ENCODE results near the gene GRM2.

GRM2 gene

DNA sequence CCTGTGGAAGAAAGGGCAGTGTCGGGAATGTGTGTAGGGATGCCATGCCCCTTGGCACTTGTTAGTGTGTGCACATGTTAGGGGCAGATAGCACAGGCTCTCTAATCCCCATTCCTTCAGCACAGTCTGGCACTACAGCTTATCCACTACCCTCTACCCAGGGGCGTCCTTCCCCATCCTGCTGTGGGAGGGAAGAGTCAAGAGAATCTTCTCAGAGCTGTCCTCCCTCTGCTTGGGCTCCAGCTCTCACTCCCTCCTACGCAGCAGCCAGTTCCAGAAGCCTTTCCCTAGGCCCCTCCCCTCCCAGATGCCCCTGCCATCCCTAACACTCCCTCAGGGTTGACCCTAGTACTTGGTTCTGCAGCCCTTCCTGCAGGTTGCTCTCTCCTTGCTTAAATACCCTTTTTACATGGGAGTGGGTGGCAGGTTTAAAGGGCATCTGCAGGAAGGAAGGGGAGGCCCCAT lies 815 bp upstream of the GRM2 start:
- no peak for DNase-seq

DNA sequence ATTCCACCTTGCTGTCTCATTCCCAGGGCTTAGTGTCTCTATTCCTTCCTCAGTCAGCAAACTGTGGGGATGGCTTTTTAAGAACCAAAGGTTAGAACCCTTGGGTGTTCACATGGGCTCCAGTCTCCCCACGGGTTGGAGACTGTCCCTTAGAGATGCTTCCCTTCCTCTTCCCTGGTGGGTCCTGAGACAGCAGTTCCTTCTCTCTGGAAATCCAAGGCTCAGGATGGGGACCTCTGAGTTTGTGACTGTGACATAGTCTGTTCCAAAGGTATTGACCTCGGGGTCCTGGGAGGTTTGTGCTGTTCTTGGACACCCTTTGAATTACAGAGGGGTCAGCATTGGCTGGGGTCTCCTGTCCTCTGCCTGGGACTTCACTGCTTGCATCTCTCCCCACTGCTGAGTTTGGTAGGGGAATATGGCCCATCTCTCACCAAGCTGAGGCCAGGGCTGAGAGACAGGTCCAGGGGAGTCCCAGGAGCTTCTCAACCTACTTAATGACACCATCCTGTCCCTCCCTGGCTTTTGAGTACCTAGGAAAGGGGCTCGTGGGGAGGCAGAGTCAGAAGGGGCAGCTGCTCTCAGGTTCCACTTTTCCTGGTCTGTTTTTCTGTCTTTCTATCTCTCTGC lies 1.5 kb downstream of the GRM2 start:
- DNase-seq, result no peak

DNA sequence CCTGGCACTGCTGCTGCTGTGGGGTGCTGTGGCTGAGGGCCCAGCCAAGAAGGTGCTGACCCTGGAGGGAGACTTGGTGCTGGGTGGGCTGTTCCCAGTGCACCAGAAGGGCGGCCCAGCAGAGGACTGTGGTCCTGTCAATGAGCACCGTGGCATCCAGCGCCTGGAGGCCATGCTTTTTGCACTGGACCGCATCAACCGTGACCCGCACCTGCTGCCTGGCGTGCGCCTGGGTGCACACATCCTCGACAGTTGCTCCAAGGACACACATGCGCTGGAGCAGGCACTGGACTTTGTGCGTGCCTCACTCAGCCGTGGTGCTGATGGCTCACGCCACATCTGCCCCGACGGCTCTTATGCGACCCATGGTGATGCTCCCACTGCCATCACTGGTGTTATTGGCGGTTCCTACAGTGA lies 2.1 kb downstream of the GRM2 start:
- DNase-seq, result no peak

DNA sequence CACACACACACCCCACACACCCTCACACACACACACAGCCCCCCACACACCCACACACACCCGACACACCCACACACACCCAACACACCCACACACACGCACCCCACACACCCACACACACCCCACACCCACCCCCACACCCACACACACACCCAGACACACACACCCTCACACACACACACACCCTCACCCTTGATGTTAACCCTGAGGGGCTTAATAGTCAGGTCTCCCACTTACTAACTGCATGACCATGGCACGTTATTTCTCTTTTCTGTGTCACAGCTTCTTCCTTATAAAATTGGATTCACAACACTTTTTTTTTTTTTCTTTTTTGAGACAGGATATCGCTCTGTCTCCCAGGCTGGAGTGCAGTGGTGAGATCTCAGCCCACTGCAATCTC lies 2.8 kb downstream of the GRM2 start:
- DNase-seq, result no peak

DNA sequence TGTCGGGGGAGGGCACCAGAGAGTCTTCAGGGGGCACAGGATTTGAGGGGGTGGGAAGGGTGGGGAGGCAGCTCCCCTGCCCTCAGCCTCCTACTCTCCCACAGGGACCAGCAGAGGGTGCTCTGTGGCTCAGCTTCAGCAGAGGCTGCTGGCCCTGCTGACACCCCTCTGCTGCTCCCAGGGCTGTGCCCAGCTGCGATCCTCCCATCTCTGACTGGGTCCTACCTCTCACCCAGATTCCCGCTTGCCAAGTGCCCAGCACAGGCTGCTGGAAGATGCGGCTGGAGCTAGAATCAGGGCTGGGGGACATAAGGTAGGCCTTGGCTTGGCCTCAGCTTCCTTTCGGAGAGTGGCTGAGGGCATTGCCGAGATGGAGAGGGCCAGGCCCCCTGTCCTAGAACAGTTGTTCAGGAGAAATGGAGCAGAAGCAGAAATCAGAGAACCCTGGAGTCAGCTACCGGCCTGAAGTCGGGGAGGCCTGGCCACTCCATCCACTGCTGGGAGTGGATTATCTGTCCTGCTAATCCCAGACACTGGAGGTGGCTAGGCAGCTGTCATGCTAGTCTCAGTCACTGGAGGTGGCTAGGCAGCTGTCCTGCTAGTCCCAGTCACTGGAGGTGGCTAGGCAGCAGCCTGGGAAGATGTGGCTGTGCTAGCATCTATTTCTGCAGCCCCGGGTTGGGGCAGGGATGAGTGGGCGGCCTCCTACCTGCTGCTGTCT lies 3.9 kb downstream of the GRM2 start:
- DNase-seq, result no peak

DNA sequence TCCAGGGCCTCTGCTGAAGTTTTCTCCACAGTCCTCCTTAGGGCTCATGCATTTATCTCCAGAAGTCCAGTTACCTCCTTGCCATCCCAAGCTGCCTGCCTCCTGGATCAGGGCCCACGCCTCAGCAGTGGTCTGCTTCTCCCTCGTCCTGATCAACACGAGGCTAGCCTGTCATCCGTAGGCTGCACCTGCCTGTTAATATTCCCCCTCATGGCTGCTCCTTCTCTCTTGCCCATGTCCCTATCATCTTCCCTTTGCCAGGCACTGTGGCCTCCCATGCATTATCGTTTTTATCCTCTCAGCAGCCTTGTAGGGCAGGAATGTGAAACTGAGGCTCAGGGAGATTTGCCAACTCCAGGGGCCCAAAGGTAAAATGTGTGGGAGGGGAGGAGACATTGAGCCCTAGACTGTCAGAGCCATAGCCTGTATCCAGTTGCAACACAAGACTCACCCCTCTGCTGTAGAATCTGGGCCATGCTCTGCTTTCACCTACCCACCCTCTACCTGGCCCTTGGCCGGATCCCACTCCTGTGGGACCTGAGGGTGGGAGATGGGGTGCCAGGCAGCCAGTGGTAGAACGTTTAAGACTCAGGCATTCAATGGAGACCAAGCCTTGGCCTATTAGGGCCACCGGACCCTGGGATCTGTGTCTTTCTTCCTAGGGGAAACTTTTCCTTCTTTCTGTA lies 4.6 kb downstream of the GRM2 start:
- DNase-seq, result no peak

DNA sequence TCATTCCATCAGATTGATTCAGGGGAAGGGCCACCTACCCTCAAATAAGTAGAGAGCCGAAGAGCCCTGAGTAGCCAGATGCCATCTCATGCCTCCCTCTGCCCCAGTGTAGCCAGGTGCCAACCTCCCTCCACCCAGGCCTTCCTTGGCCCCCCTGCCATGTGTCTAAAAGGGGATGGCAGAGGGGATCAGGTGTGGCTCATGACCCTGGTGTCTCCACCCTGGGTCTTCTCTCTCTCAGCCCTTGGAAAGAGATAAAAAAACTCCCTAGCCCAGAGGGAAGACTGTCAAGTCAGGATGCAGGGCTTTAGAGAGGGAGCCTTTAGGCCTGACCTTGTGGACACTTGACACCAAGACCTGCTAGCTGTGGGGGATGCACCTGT lies 5.2 kb downstream of the GRM2 start:
- DNase-seq, result no peak

DNA sequence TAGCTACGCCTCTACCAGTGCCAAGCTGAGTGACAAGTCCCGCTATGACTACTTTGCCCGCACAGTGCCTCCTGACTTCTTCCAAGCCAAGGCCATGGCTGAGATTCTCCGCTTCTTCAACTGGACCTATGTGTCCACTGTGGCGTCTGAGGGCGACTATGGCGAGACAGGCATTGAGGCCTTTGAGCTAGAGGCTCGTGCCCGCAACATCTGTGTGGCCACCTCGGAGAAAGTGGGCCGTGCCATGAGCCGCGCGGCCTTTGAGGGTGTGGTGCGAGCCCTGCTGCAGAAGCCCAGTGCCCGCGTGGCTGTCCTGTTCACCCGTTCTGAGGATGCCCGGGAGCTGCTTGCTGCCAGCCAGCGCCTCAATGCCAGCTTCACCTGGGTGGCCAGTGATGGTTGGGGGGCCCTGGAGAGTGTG lies 5.7 kb downstream of the GRM2 start:
- no peak for DNase-seq

GRCh38 chr3:51712963-51713362 lies 6.1 kb downstream of the GRM2 start:
- no peak for DNase-seq

GRCh38 chr3:51715231-51715976 lies 8.5 kb downstream of the GRM2 start:
- no peak for DNase-seq

DNA sequence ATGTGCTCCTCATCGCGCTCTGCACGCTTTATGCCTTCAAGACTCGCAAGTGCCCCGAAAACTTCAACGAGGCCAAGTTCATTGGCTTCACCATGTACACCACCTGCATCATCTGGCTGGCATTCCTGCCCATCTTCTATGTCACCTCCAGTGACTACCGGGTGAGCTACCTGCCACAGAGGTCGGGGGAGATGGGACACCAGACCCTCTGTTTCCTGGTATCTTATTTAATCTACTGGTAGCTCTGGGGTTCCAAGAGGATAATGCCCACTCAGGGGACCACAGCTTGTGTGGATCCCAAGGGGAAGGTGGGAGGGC lies 9.1 kb downstream of the GRM2 start:
- no peak for DNase-seq

DNA sequence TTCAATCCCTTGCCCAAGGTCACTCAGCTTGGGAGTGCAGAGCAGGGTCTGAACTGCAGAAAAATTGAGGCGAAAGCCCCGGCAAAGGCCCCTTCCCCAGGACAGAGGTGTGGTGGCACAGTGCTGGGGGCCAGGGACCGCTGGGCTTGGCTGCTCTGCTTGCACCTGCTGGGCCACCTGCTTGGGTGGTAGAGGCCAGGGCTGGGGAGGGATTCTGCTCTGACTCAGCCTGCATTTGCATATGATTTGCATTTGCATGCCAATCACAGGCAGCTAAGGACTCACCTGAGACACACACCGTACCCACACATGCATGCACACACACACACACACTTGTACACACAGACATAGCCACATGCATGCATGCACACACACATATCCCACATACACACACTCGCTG lies 9.9 kb downstream of the GRM2 start:
- no peak for DNase-seq

DNA sequence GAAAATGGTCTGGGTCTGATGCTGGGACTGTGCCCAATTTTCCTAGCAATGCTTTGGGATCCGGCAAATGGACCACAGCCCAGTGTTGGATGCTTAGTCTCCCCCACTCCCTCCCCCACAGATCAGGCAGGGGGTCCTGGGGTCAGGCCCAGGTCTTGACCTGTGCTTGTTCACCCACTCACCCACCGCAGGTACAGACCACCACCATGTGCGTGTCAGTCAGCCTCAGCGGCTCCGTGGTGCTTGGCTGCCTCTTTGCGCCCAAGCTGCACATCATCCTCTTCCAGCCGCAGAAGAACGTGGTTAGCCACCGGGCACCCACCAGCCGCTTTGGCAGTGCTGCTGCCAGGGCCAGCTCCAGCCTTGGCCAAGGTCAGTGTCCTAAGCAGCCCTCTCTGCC lies 10.6 kb downstream of the GRM2 start:
- no peak for DNase-seq

DNA sequence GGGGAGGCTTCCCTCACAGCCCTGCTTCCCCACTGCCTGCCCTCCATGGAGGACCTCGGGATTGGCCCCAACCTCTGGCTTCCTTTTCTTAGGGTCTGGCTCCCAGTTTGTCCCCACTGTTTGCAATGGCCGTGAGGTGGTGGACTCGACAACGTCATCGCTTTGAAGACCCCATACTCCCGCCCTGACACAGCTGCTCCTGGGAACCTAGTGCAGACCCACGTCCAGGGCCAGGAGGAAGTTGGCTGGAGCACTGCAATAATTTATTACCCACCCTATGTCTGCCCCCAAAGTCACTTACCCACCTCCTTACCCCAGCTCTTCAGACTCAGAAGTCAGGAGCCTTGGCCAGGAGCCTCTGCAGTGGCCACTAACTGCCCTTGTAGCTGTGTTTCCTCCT lies 11.1 kb downstream of the GRM2 start:
- DNase-seq, result no peak

DNA sequence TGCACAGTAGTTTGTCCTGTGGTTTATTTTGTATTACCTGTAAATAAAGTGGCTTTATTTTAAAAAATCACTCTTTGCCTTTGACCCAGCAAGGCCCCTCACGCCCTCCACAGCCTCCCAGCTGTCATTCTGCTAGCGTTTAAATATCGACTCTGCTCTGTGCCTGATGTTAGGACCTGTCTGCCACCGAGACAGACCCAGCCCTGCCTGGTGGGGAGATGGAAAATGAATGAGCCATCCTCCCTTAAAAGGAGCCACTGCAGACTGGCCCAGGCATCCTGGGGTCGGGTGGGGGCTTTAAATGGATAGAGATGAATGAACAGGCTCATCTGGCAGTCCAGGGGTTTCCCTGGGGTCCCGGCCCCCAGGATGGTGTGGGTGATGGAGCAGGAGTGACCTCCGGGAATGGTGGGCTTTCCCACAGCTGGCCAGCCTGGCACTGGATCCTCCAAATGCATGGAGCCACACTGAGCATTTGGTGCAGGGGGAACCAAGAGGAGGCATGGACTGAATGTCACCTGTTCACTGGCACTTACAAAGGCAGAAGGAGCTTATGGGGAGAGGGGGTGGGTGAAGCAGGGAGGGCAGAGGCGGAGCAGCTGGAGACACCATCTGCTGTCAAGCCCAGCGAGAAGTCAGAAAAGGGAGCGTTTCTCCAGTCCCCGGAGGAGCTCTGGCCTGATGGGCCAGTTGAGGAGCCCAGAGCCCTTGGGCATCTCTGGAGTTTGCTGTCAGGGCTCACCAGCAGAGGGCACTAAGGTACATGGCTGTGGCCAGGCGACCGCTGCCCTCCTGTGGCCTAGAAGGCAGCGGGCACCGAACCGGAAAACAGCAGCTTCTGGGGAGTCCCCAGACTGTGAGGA lies 11.9 kb downstream of the GRM2 start:
- peak; percentile 28 for DNase-seq

DNA sequence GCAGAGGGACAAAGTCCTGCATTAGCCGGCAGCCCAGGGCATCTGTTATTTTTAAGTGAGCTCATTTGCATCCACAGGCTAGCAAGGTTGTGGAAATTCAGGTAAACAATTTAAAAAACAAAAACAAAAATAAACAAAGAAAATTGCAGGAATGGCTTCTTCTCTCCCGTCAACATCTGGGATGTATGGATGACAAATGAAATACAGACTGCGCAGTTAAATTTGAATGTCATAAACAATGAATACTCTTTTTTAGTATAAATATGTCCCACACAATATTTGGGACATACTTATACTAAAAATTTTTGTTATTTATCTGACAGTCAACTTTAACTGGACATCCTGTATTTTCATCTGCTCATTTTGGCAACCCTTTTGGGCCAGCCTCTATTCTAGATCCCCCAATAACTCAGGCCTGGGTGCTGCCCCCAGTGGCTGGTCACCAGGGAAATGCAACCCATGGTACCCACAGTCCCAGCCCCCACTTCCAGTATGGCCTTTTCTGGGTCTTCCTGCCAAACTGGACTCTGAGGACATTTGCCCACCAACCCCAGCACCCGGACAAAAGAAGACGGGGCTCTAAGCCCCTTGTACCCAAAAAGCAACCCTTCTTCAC lies 12.7 kb downstream of the GRM2 start:
- DNase-seq, result no peak

DNA sequence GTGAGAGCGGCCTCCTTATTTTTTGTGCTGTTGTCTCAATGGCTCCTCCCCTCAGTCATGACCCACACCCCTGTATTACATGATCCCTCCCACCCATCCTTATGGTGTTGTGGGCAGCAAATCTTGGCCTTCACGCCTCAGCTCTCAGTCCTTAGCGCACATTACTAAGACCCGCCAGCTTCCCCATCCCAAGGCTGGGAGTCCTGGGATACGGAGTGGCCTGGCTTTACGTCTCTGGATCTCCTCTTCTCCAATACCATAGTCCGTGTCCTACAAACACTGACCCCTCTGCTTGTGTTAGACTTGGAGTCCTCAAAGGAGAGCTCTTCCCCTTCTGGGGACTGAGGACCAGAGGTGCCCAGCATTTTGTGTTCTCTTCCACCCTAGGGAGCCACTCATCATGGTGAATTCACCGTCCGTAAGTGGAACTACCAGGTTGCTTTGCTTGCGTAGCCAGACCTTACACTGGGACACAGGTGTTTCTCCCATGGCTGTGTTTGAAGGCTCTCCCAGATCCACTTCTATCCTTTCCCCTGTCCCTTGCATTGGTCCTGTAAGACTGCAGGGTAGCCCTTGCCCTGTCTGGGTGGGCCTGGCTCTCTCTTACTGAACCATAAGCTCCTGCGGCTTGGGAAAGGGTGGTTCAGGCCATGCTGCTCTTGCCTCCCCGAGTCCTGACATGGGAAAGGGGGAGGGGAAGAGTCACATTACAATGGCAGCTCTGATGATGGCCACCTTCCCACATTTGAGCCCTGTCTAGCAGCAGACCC lies 13.6 kb downstream of the GRM2 start:
- no peak for DNase-seq

- no peak for DNase-seq
Measured at GRCh38 chr3:51721062-51721745, 14.3 kb downstream of the GRM2 start.

GRCh38 chr3:51722362-51722761 lies 15.5 kb downstream of the GRM2 start:
- no peak for DNase-seq

- DNase-seq, result no peak
Measured at GRCh38 chr3:51727500-51727899, 20.6 kb downstream of the GRM2 start.
